Natural killer cell treated with Interleukin-12 subunit alpha and Interleukin-12 subunit beta and Interleukin-15 and Interleukin-18, amount 100 ng/mL, for 72 hours (primary cell): ENCODE results near the gene BIRC6. TPM values are rescaled to one million over a fixed set of nuclear protein-coding genes. Genes with fewer than 3 reads are reported as not detected.

Experiments
- ATAC-seq, 2 donors: fragments of 150-1000 bp; cut with Tn5 transposase in 1 of 2; sonication (Bioruptor Pico), chemical (Tn5 transposase) in 1 of 2; 2 replicates each; pipeline ENCODE4 v1.10.0; 2021
- DNase-seq: peaks from one replicate; pipeline ENCODE4 v3.0.0; 2022; ENCODE audit warnings: low spot score
- H3K27ac Mint-ChIP-seq, 2 donors: 1 replicate in 1 of 2; 2 replicates in 1 of 2; pipeline ENCODE4 v1.8.0; 2022; ENCODE audit warnings: mixed read lengths in 2 of 2, mild to moderate bottlenecking in 1 of 2, moderate library complexity in 1 of 2
- H3K27me3 Mint-ChIP-seq, 2 donors: 1 replicate in 1 of 2; 2 replicates in 1 of 2; pipeline ENCODE4 v1.8.0; 2022; ENCODE audit warnings: mixed read lengths in 2 of 2
- H3K36me3 Mint-ChIP-seq: one replicate; pipeline ENCODE4 v1.8.0; 2022; ENCODE audit warnings: mixed read lengths
- H3K4me1 Mint-ChIP-seq, 2 donors: 1 replicate in 1 of 2; 2 replicates in 1 of 2; pipeline ENCODE4 v1.8.0; 2022; ENCODE audit warnings: low read depth in 2 of 2, mixed read lengths in 2 of 2, mild to moderate bottlenecking in 1 of 2
- H3K4me3 Mint-ChIP-seq: one replicate; pipeline ENCODE4 v1.8.0; 2022; ENCODE audit warnings: mixed read lengths
- H3K9me3 Mint-ChIP-seq: 2 replicates; pipeline ENCODE4 v1.8.0; 2022; ENCODE audit warnings: mixed read lengths
- total RNA-seq, 2 donors: library from RNA; stranded (reverse); gene quantifications; one replicate each; pipeline ENCODE4 v1.2.3, GENCODE V29; 2022

Gene BIRC6
- total RNA-seq, 2 donors from 2014 or later, result 142 to 191 TPM

- Mint-ChIP-seq H3K4me3 (no peak overlapping the region), H3K9me3 (no peaks in the 10 kb centered on the region), H3K4me1 (peaks cover 7 to 13% of the 10 kb centered on the region in 2 donors), H3K36me3 (peaks cover 13% of the 10 kb centered on the region), H3K27me3 (no peaks in the 10 kb centered on the region), H3K27ac (peak overlapping the region in 1 of 2 donors; percentile 1)
- DNase-seq (no peak), ATAC-seq (peak in 1 of 2 donors; percentile 59)
These were observed 117.6 kb downstream of the BIRC6 start for GRCh38 chr2:32474381-32474780.

GRCh38 chr2:32478889-32479620 is 122.2 kb downstream of the BIRC6 start:
- Mint-ChIP-seq H3K36me3 (peaks cover 6% of the 10 kb centered on the region), H3K27me3 (no peaks in the 10 kb centered on the region), H3K9me3 (no peaks in the 10 kb centered on the region), H3K4me3 (no peak overlapping the region), H3K4me1 (peaks cover 4 to 7% of the 10 kb centered on the region in 2 donors), H3K27ac (no peak overlapping the region)
- DNase-seq (no peak), ATAC-seq (no peak)

GRCh38 chr2:32479993-32480392 is 123.2 kb downstream of the BIRC6 start:
- Mint-ChIP-seq H3K27ac (no peak overlapping the region), H3K9me3 (no peaks in the 10 kb centered on the region), H3K36me3 (peaks cover 8% of the 10 kb centered on the region), H3K4me1 (peaks cover 3 to 6% of the 10 kb centered on the region in 2 donors), H3K27me3 (no peaks in the 10 kb centered on the region), H3K4me3 (no peak overlapping the region)
- ATAC-seq (no peak), DNase-seq (no peak)

GRCh38 chr2:32482471-32482870 is 125.6 kb downstream of the BIRC6 start:
- ATAC-seq (no peak), DNase-seq (no peak)
- Mint-ChIP-seq H3K36me3 (peaks cover 22% of the 10 kb centered on the region), H3K4me1 (peaks cover 8 to 10% of the 10 kb centered on the region in 2 donors), H3K9me3 (no peaks in the 10 kb centered on the region), H3K27me3 (no peaks in the 10 kb centered on the region), H3K4me3 (no peak overlapping the region), H3K27ac (no peak overlapping the region)

- Mint-ChIP-seq H3K36me3 (peaks cover 21% of the 10 kb centered on the region), H3K27ac (peak overlapping the region in 1 of 2 donors; percentile 38), H3K27me3 (no peaks in the 10 kb centered on the region), H3K4me1 (peaks cover 8 to 10% of the 10 kb centered on the region in 2 donors), H3K4me3 (no peak overlapping the region), H3K9me3 (no peaks in the 10 kb centered on the region)
- ATAC-seq (no peak), DNase-seq (no peak)
These were observed 128.1 kb downstream of the BIRC6 start for GRCh38 chr2:32484937-32485336.

- Mint-ChIP-seq H3K4me1 (peaks cover 8 to 10% of the 10 kb centered on the region in 2 donors), H3K27ac (peak overlapping the region in 1 of 2 donors; percentile 38), H3K36me3 (peaks cover 16% of the 10 kb centered on the region), H3K27me3 (no peaks in the 10 kb centered on the region), H3K9me3 (no peaks in the 10 kb centered on the region), H3K4me3 (no peak overlapping the region)
- no peak for ATAC-seq
- DNase-seq, result no peak
These were observed 128.6 kb downstream of the BIRC6 start for GRCh38 chr2:32485399-32485798.

- Mint-ChIP-seq H3K4me1 (peaks cover 8 to 10% of the 10 kb centered on the region in 2 donors), H3K36me3 (peaks cover 21% of the 10 kb centered on the region), H3K9me3 (no peaks in the 10 kb centered on the region), H3K4me3 (no peak overlapping the region), H3K27ac (no peak overlapping the region), H3K27me3 (no peaks in the 10 kb centered on the region)
- DNase-seq (no peak), ATAC-seq (no peak)
These were observed 132.2 kb downstream of the BIRC6 start for GRCh38 chr2:32489061-32489460.

- no peak for DNase-seq
These were observed 134.5 kb downstream of the BIRC6 start for GRCh38 chr2:32491346-32491745.

GRCh38 chr2:32495139-32495538 is 138.3 kb downstream of the BIRC6 start:
- DNase-seq (no peak), ATAC-seq (no peak)
- H3K27ac Mint-ChIP-seq, result no peak overlapping the region
- H3K9me3 Mint-ChIP-seq, result no peaks in the 10 kb centered on the region
- peaks cover 28% of the 10 kb centered on the region for H3K36me3 Mint-ChIP-seq
- H3K4me1 Mint-ChIP-seq, result peaks cover 3 to 11% of the 10 kb centered on the region in 2 donors
- no peaks in the 10 kb centered on the region for H3K27me3 Mint-ChIP-seq
- H3K4me3 Mint-ChIP-seq, result no peak overlapping the region

More at GRCh38 chr2:32491346-32491745, 134.5 kb downstream of the BIRC6 start:
- H3K4me3 Mint-ChIP-seq, result no peak overlapping the region
- ATAC-seq, result no peak
- H3K4me1 Mint-ChIP-seq, result no peaks in the 10 kb centered on the region
- no peak overlapping the region for H3K27ac Mint-ChIP-seq
- H3K27me3 Mint-ChIP-seq, result no peaks in the 10 kb centered on the region
- no peaks in the 10 kb centered on the region for H3K9me3 Mint-ChIP-seq
- peaks cover 11% of the 10 kb centered on the region for H3K36me3 Mint-ChIP-seq

GRCh38 chr2:32496662-32497061 is 139.8 kb downstream of the BIRC6 start:
- no peaks in the 10 kb centered on the region for H3K9me3 Mint-ChIP-seq
- H3K27ac Mint-ChIP-seq, result peak overlapping the region in 1 of 2 donors; percentile 6
- H3K27me3 Mint-ChIP-seq, result no peaks in the 10 kb centered on the region
- ATAC-seq, result no peak
- DNase-seq, result no peak
- H3K4me3 Mint-ChIP-seq, result no peak overlapping the region
- peaks cover 22% of the 10 kb centered on the region for H3K36me3 Mint-ChIP-seq
- H3K4me1 Mint-ChIP-seq, result peaks cover 3 to 11% of the 10 kb centered on the region in 2 donors

- Mint-ChIP-seq H3K27ac (no peak overlapping the region), H3K36me3 (peaks cover 22% of the 10 kb centered on the region), H3K4me3 (no peak overlapping the region), H3K27me3 (no peaks in the 10 kb centered on the region), H3K4me1 (peaks cover 3 to 11% of the 10 kb centered on the region in 2 donors), H3K9me3 (no peaks in the 10 kb centered on the region)
- ATAC-seq, result no peak
- no peak for DNase-seq
These were observed 141.5 kb downstream of the BIRC6 start for GRCh38 chr2:32498306-32498705.

- Mint-ChIP-seq H3K27ac (no peak overlapping the region), H3K9me3 (no peaks in the 10 kb centered on the region), H3K4me1 (peaks cover 0 to 6% of the 10 kb centered on the region in 2 donors), H3K4me3 (no peak overlapping the region), H3K27me3 (no peaks in the 10 kb centered on the region), H3K36me3 (peaks cover 7% of the 10 kb centered on the region)
- DNase-seq, result no peak
- ATAC-seq, result no peak
These were observed 146.1 kb downstream of the BIRC6 start for GRCh38 chr2:32502941-32503340.

GRCh38 chr2:32504877-32505478 is 148.2 kb downstream of the BIRC6 start:
- H3K9me3 Mint-ChIP-seq, result no peaks in the 10 kb centered on the region
- H3K27ac Mint-ChIP-seq, result no peak overlapping the region
- no peak overlapping the region for H3K4me3 Mint-ChIP-seq
- peaks cover 0 to 3% of the 10 kb centered on the region in 2 donors for H3K4me1 Mint-ChIP-seq
- H3K36me3 Mint-ChIP-seq, result peaks cover 6% of the 10 kb centered on the region
- DNase-seq, result no peak
- ATAC-seq, result no peak
- H3K27me3 Mint-ChIP-seq, result no peaks in the 10 kb centered on the region

- peaks cover 14% of the 10 kb centered on the region for H3K36me3 Mint-ChIP-seq
- no peaks in the 10 kb centered on the region for H3K9me3 Mint-ChIP-seq
- ATAC-seq, result no peak
- DNase-seq, result no peak
- no peaks in the 10 kb centered on the region for H3K27me3 Mint-ChIP-seq
- H3K27ac Mint-ChIP-seq, result peak overlapping the region in 1 of 2 donors; percentile 6
- H3K4me1 Mint-ChIP-seq, result peaks cover 0 to 3% of the 10 kb centered on the region in 2 donors
- no peak overlapping the region for H3K4me3 Mint-ChIP-seq
These were observed 149.6 kb downstream of the BIRC6 start for GRCh38 chr2:32506446-32506845.
